Osteoblast (primary cell): ENCODE measurements around the gene MYL5. TPM values are rescaled to one million over a fixed set of nuclear protein-coding genes. Genes with fewer than 3 reads are reported as not detected.
"Not testable (repeated sequence)": the region's sequence is repeated elsewhere in the genome, so short reads cannot be mapped to it uniquely, and the experiment has no call there.

Source experiments
- DNase-seq: peaks from one replicate; pipeline ENCODE4 v3.0.0; 2011; ENCODE audit warnings: low spot score, mixed read lengths; ENCODE audit not compliant: insufficient read length; ENCODE audit errors: missing footprints
- H2AFZ ChIP-seq: 2 replicates; pipeline ENCODE4 v1.6.0; 2011; ENCODE audit warnings: mild to moderate bottlenecking, low read length
- H3K27ac ChIP-seq: 2 replicates; pipeline ENCODE4 v1.5.1; 2011; ENCODE audit warnings: mild to moderate bottlenecking, low read depth, low read length, moderate library complexity
- H3K27me3 ChIP-seq: 2 replicates; pipeline ENCODE4 v1.6.0; 2012; ENCODE audit warnings: mild to moderate bottlenecking, control low read depth, inconsistent platforms, low read length, moderate library complexity; ENCODE audit not compliant: insufficient read depth
- H3K36me3 ChIP-seq: 2 replicates; pipeline ENCODE4 v1.5.1; 2011; ENCODE audit warnings: mild to moderate bottlenecking, low read length, control low read depth, moderate library complexity; ENCODE audit not compliant: insufficient read depth
- H3K4me1 ChIP-seq: 2 replicates; pipeline ENCODE4 v1.5.1; 2011; ENCODE audit warnings: mild to moderate bottlenecking, low read length, control low read depth, moderate library complexity; ENCODE audit not compliant: insufficient read depth
- H3K4me2 ChIP-seq: 2 replicates; pipeline ENCODE4 v1.6.0; 2011; ENCODE audit warnings: mild to moderate bottlenecking, low read length; ENCODE audit not compliant: insufficient read depth
- H3K4me3 ChIP-seq: fragments of 200-600 bp; sonication (generic); 3 replicates; pipeline ENCODE4 v1.5.1; 2012; ENCODE audit warnings: mild to moderate bottlenecking, low read length, inconsistent platforms; ENCODE audit not compliant: insufficient read depth
- H3K79me2 ChIP-seq: 2 replicates; pipeline ENCODE4 v1.6.0; 2012; ENCODE audit warnings: mild to moderate bottlenecking, low read length, control low read depth, inconsistent platforms; ENCODE audit not compliant: insufficient read depth
- H3K9me3 ChIP-seq: 2 replicates; pipeline ENCODE4 v1.5.1; 2011; ENCODE audit warnings: low read depth, low read length, control low read depth
- H4K20me1 ChIP-seq: 2 replicates; pipeline ENCODE4 v1.6.0; 2012; ENCODE audit warnings: mild to moderate bottlenecking, low read length, control low read depth; ENCODE audit not compliant: insufficient read depth
- total RNA-seq: library from RNA; depleted of rRNA; stranded (reverse); fragments of >200 nt; gene quantifications from 2 replicates; pipeline ENCODE4 v1.2.3, GENCODE V29; 2012
- TF ChIP-seq, protein P1 (sequence below): IDR thresholded peaks from 2 replicates; pipeline ENCODE4 v1.5.1; 2011; ENCODE audit warnings: mild to moderate bottlenecking, low read depth, low read length, moderate library complexity; ENCODE audit errors: extremely low read depth

The MYL5 gene
- total RNA-seq, 1 donor: 22.8 TPM

DNA sequence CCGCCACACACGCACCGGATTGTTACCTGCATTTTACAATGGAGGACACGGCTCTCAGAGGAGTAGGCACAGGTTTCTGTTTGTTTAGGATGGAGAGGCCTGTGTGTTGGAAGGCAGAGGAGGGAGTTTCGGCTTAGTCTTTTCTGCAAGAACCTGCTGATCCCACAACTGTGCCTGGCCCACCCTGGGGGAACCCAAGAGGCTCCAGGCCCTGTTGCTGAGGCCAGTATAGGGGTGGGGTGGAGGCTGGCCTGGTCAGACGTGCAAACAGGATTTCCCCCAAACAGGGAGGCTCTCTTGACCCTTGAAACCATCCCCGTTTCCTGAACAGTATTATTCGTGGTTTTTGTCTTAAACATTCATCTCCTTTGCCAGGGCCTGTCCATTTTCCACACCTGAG, 15.4 kb downstream of the MYL5 start:
- Histone ChIP-seq H3K4me1 (peaks cover 30% of the 10 kb centered on the region), H3K9me3 (no peaks in the 10 kb centered on the region), H3K4me2 (peak overlapping the region; percentile 78), H3K36me3 (no peaks in the 10 kb centered on the region), H3K27ac (peak overlapping the region; percentile 94), H2AFZ (peak overlapping the region; percentile 93), H4K20me1 (no peaks in the 10 kb centered on the region), H3K4me3 (peak overlapping the region; percentile 74), H3K79me2 (no peaks in the 10 kb centered on the region), H3K27me3 (peaks cover 7% of the 10 kb centered on the region)
- TF ChIP-seq, protein P1, sequence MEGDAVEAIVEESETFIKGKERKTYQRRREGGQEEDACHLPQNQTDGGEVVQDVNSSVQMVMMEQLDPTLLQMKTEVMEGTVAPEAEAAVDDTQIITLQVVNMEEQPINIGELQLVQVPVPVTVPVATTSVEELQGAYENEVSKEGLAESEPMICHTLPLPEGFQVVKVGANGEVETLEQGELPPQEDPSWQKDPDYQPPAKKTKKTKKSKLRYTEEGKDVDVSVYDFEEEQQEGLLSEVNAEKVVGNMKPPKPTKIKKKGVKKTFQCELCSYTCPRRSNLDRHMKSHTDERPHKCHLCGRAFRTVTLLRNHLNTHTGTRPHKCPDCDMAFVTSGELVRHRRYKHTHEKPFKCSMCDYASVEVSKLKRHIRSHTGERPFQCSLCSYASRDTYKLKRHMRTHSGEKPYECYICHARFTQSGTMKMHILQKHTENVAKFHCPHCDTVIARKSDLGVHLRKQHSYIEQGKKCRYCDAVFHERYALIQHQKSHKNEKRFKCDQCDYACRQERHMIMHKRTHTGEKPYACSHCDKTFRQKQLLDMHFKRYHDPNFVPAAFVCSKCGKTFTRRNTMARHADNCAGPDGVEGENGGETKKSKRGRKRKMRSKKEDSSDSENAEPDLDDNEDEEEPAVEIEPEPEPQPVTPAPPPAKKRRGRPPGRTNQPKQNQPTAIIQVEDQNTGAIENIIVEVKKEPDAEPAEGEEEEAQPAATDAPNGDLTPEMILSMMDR: no peak
- no peak for DNase-seq

DNA sequence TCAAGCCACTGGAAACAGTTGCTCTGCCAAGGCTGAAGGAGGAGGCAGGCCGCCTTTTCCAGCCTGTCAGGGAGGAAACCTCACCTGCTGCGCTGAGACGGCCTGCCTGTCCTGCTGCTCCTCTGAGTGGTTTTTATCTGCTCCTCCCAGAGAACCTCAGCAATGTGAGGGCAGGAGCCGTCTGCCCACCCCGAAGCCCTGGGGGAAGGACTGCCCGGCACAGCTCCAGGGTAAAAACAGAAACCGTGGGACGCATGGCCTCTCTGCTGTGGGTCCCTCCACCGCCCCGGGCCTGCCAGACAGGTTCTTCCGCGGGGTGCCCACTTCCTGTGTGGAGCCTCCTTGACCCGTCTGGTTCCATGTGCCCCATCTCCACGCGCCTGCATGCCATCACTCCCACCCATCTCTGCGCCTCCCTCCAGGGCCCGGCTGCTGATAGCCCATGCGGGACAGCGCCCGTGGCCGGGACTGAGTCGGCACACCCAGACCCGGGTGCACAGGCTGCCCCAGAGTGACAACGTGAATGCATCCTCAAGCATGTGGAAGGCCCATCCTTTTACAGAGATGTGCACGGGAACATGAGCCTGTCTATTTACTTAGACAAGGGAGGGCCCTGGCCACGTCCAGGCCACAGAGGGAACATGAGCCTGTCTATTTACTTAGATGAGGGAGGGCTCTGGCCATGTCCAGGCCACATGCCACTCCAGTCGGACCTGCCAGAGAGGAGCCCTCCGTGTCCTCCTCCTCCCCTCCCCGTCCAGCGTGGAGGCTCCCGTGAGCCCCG, 18.6 kb downstream of the MYL5 start:
- no peak for DNase-seq
- H3K36me3 ChIP-seq: no peaks in the 10 kb centered on the region
- no peaks in the 10 kb centered on the region for H3K79me2 ChIP-seq
- no peak overlapping the region for H3K4me3 ChIP-seq
- TF ChIP-seq, protein P1: no peak
- H4K20me1 ChIP-seq: no peaks in the 10 kb centered on the region
- H3K4me1 ChIP-seq: peaks cover 17% of the 10 kb centered on the region
- H2AFZ ChIP-seq: no peak overlapping the region
- no peak overlapping the region for H3K4me2 ChIP-seq
- peaks cover 10% of the 10 kb centered on the region for H3K27me3 ChIP-seq
- H3K9me3 ChIP-seq: no peaks in the 10 kb centered on the region
- no peak overlapping the region for H3K27ac ChIP-seq

DNA sequence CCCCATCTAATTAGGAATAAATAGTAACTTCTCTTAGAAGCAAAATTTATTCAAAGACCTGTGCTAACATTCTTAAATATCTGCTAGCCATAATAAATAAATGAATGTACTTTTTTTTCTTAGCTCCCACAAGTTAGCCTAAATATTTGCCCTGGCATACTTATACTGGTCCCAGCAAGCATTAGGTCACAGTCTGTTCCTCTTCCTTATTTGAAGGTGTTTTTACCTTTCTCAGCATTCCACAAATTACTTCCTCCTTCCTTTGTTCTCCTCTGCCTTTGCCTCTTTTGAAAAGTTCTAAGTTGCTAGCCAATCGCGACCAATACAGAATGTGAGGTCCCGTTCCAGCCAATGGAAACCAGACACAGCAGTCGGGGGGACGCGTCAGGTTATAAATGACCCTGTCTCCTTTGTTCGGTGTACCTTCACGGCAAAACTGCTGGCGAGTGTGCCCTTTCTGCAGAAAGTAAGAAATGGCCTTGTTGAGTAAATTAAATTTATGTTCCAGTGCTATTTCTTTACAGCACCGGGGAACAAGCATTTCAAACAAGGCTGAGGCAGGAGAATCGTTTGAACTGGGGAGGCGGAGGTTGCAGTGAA, 20.1 kb downstream of the MYL5 start:
- not testable (repeated sequence) for DNase-seq, H3K4me1 ChIP-seq, H3K79me2 ChIP-seq, H2AFZ ChIP-seq, H3K27ac ChIP-seq, H4K20me1 ChIP-seq, H3K9me3 ChIP-seq, H3K4me3 ChIP-seq, H3K4me2 ChIP-seq, H3K36me3 ChIP-seq
- peaks cover 10% of the 10 kb centered on the region for H3K27me3 ChIP-seq

DNA sequence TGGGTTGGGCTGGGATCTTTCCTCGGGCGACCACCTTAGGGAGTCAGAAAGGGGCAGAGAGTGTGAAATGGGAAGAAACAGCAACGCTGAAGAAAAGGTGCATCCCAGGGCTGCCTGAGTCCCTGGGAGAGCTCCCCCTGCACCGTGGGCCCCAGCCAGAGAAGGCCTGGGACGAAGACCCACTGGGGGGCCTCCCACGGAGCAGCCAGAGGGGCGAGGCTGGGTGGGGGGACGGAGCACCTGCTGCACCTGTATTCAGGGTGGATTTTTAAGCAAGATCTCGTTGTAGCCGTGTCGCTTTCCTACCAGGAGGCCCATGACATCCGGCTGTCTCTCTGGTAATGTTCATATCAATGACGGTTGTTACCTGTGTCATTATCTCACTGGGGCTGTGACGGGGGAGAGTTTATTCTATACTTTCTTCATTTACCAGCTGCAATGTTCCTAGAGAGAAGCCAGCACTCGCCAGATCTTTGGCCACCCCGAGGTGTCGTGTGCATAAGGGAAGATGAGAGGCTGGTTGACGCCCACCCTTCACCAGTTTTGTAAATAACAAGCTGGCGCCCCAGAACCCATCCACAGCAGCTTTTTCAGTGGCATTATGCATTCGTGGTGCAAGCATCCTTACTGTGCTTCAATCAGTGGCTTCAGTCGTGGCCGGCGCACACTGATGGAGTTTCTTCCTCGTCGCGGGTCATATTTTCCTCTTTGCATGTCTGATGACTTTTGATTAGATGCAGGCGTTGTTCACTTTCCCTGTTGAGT, 25.7 kb downstream of the MYL5 start:
- TF ChIP-seq, protein P1: no peak
- no peak for DNase-seq
- no peaks in the 10 kb centered on the region for H4K20me1 ChIP-seq
- H3K27me3 ChIP-seq: peaks cover 3% of the 10 kb centered on the region
- H3K4me1 ChIP-seq: no peaks in the 10 kb centered on the region
- H2AFZ ChIP-seq: peak overlapping the region; percentile 70
- H3K79me2 ChIP-seq: no peaks in the 10 kb centered on the region
- H3K9me3 ChIP-seq: no peaks in the 10 kb centered on the region
- peak overlapping the region; percentile 63 for H3K4me2 ChIP-seq
- H3K4me3 ChIP-seq: no peak overlapping the region
- no peak overlapping the region for H3K27ac ChIP-seq
- H3K36me3 ChIP-seq: no peaks in the 10 kb centered on the region
